ENCODE results near the gene AGBL4. TPM values are rescaled to one million over a fixed set of nuclear protein-coding genes. Genes with fewer than 3 reads are reported as not detected.

AGBL4 gene
- polyA plus RNA-seq, 1 donor (not counting 4 experiments of a cell fraction or from before 2014, with no cell fraction given) = not detected

GRCh38 chr1:48773133-48773532, 1250.6 kb downstream of the AGBL4 start:
- dilution Hi-C loops (cut with MboI; ENCODE audit: extremely low pct_ligation_motif_present, low sequenced_read_pairs) = no loop called here
- Histone ChIP-seq H3K27me3 (ENCODE audit: control insufficient read depth, extremely low read depth, insufficient read depth, low read length) (peaks cover 43% of the 10 kb centered on the region), H3K4me2 (ENCODE audit: control insufficient read depth, extremely low read depth, insufficient read depth, low read depth, low read length) (no peak overlapping the region), H3K9me3 (ENCODE audit: control insufficient read depth, low read depth, low read length) (no peaks in the 10 kb centered on the region), H3K9me1 (ENCODE audit: control insufficient read depth, extremely low read depth, insufficient read depth, low read length) (no peaks in the 10 kb centered on the region), H3K27ac (ENCODE audit: control insufficient read depth, insufficient read depth, low read length) (no peak overlapping the region), H4K20me1 (ENCODE audit: control insufficient read depth, extremely low read depth, insufficient read depth, low read length) (no peaks in the 10 kb centered on the region), H2AFZ (ENCODE audit: control insufficient read depth, low read length) (no peak overlapping the region), H3K4me3 (ENCODE audit: control insufficient read depth in 2 of 3, extremely low read depth in 1 of 3, insufficient read depth in 2 of 3, low read depth in 1 of 3, low read length in 3 of 3) (no peak overlapping the region), H3K79me2 (ENCODE audit: control insufficient read depth, insufficient read depth, low read length) (no peaks in the 10 kb centered on the region), H3K9ac (ENCODE audit: control insufficient read depth, extremely low read depth, insufficient read depth, low read length) (no peak overlapping the region), H3K36me3 (ENCODE audit: control insufficient read depth in 2 of 2, extremely low read depth in 1 of 2, insufficient read depth in 2 of 2, low read length in 2 of 2) (no peaks in the 10 kb centered on the region), H3K4me1 (ENCODE audit: control insufficient read depth, extremely low read depth, insufficient read depth, low read length) (no peaks in the 10 kb centered on the region)
- DNase-seq (ENCODE audit: low read depth, low spot score) = no peak
- FAIRE-seq = no peak
- no peak for TF ChIP-seq CTCF (optimal IDR thresholded peaks at IDR 0.05 in 1 of 3, IDR thresholded peaks at IDR 0.05 in 1 of 3, conservative IDR thresholded peaks at IDR 0.05 in 1 of 3; ENCODE audit: extremely low read depth in 1 of 3, insufficient read depth in 2 of 3, low read length in 3 of 3)
- TF ChIP-seq EZH2 (IDR thresholded peaks at IDR 0.05; ENCODE audit: low read length) = no peak

- Histone ChIP-seq H3K9ac (ENCODE audit: control insufficient read depth, extremely low read depth, insufficient read depth, low read length) (no peak overlapping the region), H2AFZ (ENCODE audit: control insufficient read depth, low read length) (no peak overlapping the region), H3K27ac (ENCODE audit: control insufficient read depth, insufficient read depth, low read length) (no peak overlapping the region), H3K4me3 (ENCODE audit: control insufficient read depth in 2 of 3, extremely low read depth in 1 of 3, insufficient read depth in 2 of 3, low read depth in 1 of 3, low read length in 3 of 3) (no peak overlapping the region), H3K27me3 (ENCODE audit: control insufficient read depth, extremely low read depth, insufficient read depth, low read length) (peaks cover 35% of the 10 kb centered on the region), H3K9me3 (ENCODE audit: control insufficient read depth, low read depth, low read length) (no peaks in the 10 kb centered on the region), H3K9me1 (ENCODE audit: control insufficient read depth, extremely low read depth, insufficient read depth, low read length) (no peaks in the 10 kb centered on the region), H3K79me2 (ENCODE audit: control insufficient read depth, insufficient read depth, low read length) (no peaks in the 10 kb centered on the region), H3K4me2 (ENCODE audit: control insufficient read depth, extremely low read depth, insufficient read depth, low read depth, low read length) (no peak overlapping the region), H4K20me1 (ENCODE audit: control insufficient read depth, extremely low read depth, insufficient read depth, low read length) (no peaks in the 10 kb centered on the region), H3K36me3 (ENCODE audit: control insufficient read depth in 2 of 2, extremely low read depth in 1 of 2, insufficient read depth in 2 of 2, low read length in 2 of 2) (no peaks in the 10 kb centered on the region), H3K4me1 (ENCODE audit: control insufficient read depth, extremely low read depth, insufficient read depth, low read length) (no peaks in the 10 kb centered on the region)
- dilution Hi-C loops (cut with MboI; ENCODE audit: extremely low pct_ligation_motif_present, low sequenced_read_pairs) = no loop called here
- FAIRE-seq = no peak
- DNase-seq (ENCODE audit: low read depth, low spot score) = no peak
- TF ChIP-seq CTCF (optimal IDR thresholded peaks at IDR 0.05 in 1 of 3, IDR thresholded peaks at IDR 0.05 in 1 of 3, conservative IDR thresholded peaks at IDR 0.05 in 1 of 3; ENCODE audit: extremely low read depth in 1 of 3, insufficient read depth in 2 of 3, low read length in 3 of 3) (no peak), EZH2 (IDR thresholded peaks at IDR 0.05; ENCODE audit: low read length) (no peak)
These were observed 1251.5 kb downstream of the AGBL4 start for GRCh38 chr1:48772211-48772610.

Data from keratinocyte (primary cell).